HCT116 (cell line): ENCODE data around the gene XIAP. TPM values are rescaled to one million over a fixed set of nuclear protein-coding genes. Genes with fewer than 3 reads are reported as not detected.
"Not testable (repeated sequence)": the region's sequence is repeated elsewhere in the genome, so short reads cannot be mapped to it uniquely, and the experiment has no call there.

Experiments
- ATAC-seq: fragments of 200-7000 bp; cut with Tn5 transposase; 2 replicates; pipeline ENCODE4 v1.9.1; 2020; ENCODE audit warnings: mild to moderate bottlenecking, moderate library complexity
- BruUV-seq: library from RNA; stranded (reverse); fragments of 400-500 nt; replicated peaks from 2 replicates; lab custom pipeline; 2021; lab: Mats Ljungman, UMichigan
- CTCF ChIA-PET: fragments of 300-600 bp; sonication (Branson Sonifier 250); formaldehyde crosslinking; loops from one replicate; lab custom pipeline; 2021; ENCODE audit warnings: antibody characterized with exemption; lab: Charles Lee
- POLR2A ChIA-PET: fragments of 300-600, 350-600 bp; sonication (Branson Sonifier 250); formaldehyde crosslinking; loops from one replicate; lab custom pipeline; 2021; ENCODE audit warnings: antibody characterized with exemption; lab: Charles Lee
- RAD21 ChIA-PET, 2 experiments: fragments of 300-600 bp; sonication (Branson Sonifier 250); formaldehyde crosslinking; loops; one replicate each; lab custom pipeline; 2023; ENCODE audit warnings: low total read pairs in 2 of 2; ENCODE audit not compliant: uncharacterized antibody in 2 of 2, unreplicated experiment in 2 of 2, low non-redundant PET in 1 of 2; lab: Charles Lee
- DNase-seq: peaks from one replicate; pipeline ENCODE4 v3.0.0-alpha.2; 2010; ENCODE audit warnings: low read depth, low spot score
- H2AFZ ChIP-seq: fragments of 200-600 bp; shearing (Covaris generic), sonication (generic); 2 replicates; pipeline ENCODE4 v1.6.1; 2017; ENCODE audit warnings: low read depth, mixed run types, mixed read lengths, antibody characterized with exemption, low read length; ENCODE audit not compliant: poor library complexity, severe bottlenecking
- H3K27ac ChIP-seq: 2 replicates; pipeline ENCODE4 v1.5.1; 2012; ENCODE audit warnings: low read depth, low read length
- H3K27me3 ChIP-seq: fragments of 200-600 bp; sonication (generic); 2 replicates; pipeline ENCODE4 v1.6.1; 2016; ENCODE audit warnings: mixed run types, low read length, mixed read lengths; ENCODE audit not compliant: insufficient read depth
- H3K36me3 ChIP-seq, 2 experiments: fragments of 200-500 bp in 1 of 2; fragments of 200-600 bp in 1 of 2; sonication (Bioruptor generic) in 1 of 2; sonication (generic) in 1 of 2; 2 replicates each; pipeline versions ENCODE4 v1.5.1 to v1.6.1; 2014 to 2016; ENCODE audit warnings: low read length in 2 of 2, inconsistent platforms in 1 of 2, mixed read lengths in 1 of 2, mixed run types in 1 of 2; ENCODE audit not compliant: insufficient read depth in 2 of 2, control insufficient read depth in 1 of 2
- H3K4me1 ChIP-seq, 2 experiments: fragments of 200-600 bp in 1 of 2; sonication (generic) in 1 of 2; 2 replicates each; pipeline versions ENCODE4 v1.5.1 to v1.6.1; 2012 to 2017; ENCODE audit warnings: low read length in 2 of 2, inconsistent platforms in 1 of 2, mild to moderate bottlenecking in 1 of 2, mixed read lengths in 1 of 2, mixed run types in 1 of 2, moderate library complexity in 1 of 2; ENCODE audit not compliant: insufficient read depth in 2 of 2, control insufficient read depth in 1 of 2
- H3K4me2 ChIP-seq: fragments of 200-600 bp; sonication (generic); 2 replicates; pipeline ENCODE4 v1.6.1; 2017; ENCODE audit warnings: mixed run types, low read length, mixed read lengths
- H3K4me3 ChIP-seq, 2 experiments: fragments of 200-600 bp in 1 of 2; sonication (generic) in 1 of 2; replicated peaks in 1 of 2; 2 replicates each; pipeline ENCODE4 v1.5.1; 2011 to 2016; ENCODE audit warnings: low read length in 2 of 2, control low read depth in 1 of 2, low read depth in 1 of 2, mild to moderate bottlenecking in 1 of 2, mixed read lengths in 1 of 2, mixed run types in 1 of 2
- H3K79me2 ChIP-seq: fragments of 200-600 bp; sonication (generic); 2 replicates; pipeline ENCODE4 v1.6.1; 2017; ENCODE audit warnings: mild to moderate bottlenecking, mixed run types, low read length, moderate library complexity, mixed read lengths; ENCODE audit not compliant: insufficient read depth
- H3K9ac ChIP-seq: fragments of 200-600 bp; sonication (generic); 2 replicates; pipeline ENCODE4 v1.6.1; 2016; ENCODE audit warnings: low read length, mixed read lengths
- H3K9me2 ChIP-seq: fragments of 200-600 bp; sonication (generic), shearing (Covaris generic); 2 replicates; pipeline ENCODE4 v1.6.1; 2017; ENCODE audit warnings: mixed run types, mild to moderate bottlenecking, moderate library complexity; ENCODE audit not compliant: insufficient read depth
- H3K9me3 ChIP-seq, 2 experiments: fragments of 200-500 bp in 1 of 2; fragments of 200-600 bp in 1 of 2; sonication (Bioruptor generic) in 1 of 2; sonication (generic) in 1 of 2; 2 replicates each; pipeline ENCODE4 v1.6.1; 2014 to 2017; ENCODE audit warnings: low read length in 2 of 2, mixed read lengths in 2 of 2, inconsistent platforms in 1 of 2, low read depth in 1 of 2, mild to moderate bottlenecking in 1 of 2, mixed run types in 1 of 2, moderate library complexity in 1 of 2; ENCODE audit not compliant: control insufficient read depth in 1 of 2, insufficient read depth in 1 of 2
- H4K20me1 ChIP-seq: fragments of 200-600 bp; sonication (generic), shearing (Covaris generic); 2 replicates; pipeline ENCODE4 v1.6.1; 2017; ENCODE audit warnings: mixed run types, mild to moderate bottlenecking, moderate library complexity; ENCODE audit not compliant: insufficient read depth
- EGR1 ChIP-seq: IDR thresholded peaks from 2 replicates; pipeline ENCODE4 v1.6.1; 2012; ENCODE audit warnings: low read depth
- FOSL1 ChIP-seq: IDR thresholded peaks from 2 replicates; pipeline ENCODE4 v1.6.1; 2012; ENCODE audit warnings: low read depth
- JUND ChIP-seq: IDR thresholded peaks from 2 replicates; pipeline ENCODE4 v1.6.1; 2012
- POLR2AphosphoS5 ChIP-seq: IDR thresholded peaks from 2 replicates; pipeline ENCODE4 v1.6.1; 2011; ENCODE audit warnings: mild to moderate bottlenecking, low read depth, low read length, moderate library complexity
- SP1 ChIP-seq: IDR thresholded peaks from 2 replicates; pipeline ENCODE4 v1.6.1; 2012; ENCODE audit warnings: low read depth
- YY1 ChIP-seq: IDR thresholded peaks from 2 replicates; pipeline ENCODE4 v1.6.1; 2011; ENCODE audit warnings: low read length, low read depth, moderate library complexity, mild to moderate bottlenecking; ENCODE audit not compliant: insufficient replicate concordance; ENCODE audit errors: extremely low read depth
- ZNF274 ChIP-seq: fragments of 200-500 bp; sonication (Bioruptor generic); IDR thresholded peaks from 2 replicates; pipeline ENCODE4 v1.6.1; 2014; ENCODE audit warnings: mild to moderate bottlenecking, low read depth, low read length, inconsistent platforms
- intact Hi-C: fragments of 100-400 bp; cut with micrococcal nuclease; formaldehyde crosslinking; loops from 2 replicates; pipeline ENCODE4 v1.10.0; 2022
- total RNA-seq: library from RNA; stranded (reverse); gene quantifications from one replicate; pipeline ENCODE4 v1.2.1, GENCODE V29; 2021; ENCODE audit not compliant: unreplicated experiment

XIAP gene
- total RNA-seq, 1 experiment from 2014 or later = 41.0 TPM

DNA sequence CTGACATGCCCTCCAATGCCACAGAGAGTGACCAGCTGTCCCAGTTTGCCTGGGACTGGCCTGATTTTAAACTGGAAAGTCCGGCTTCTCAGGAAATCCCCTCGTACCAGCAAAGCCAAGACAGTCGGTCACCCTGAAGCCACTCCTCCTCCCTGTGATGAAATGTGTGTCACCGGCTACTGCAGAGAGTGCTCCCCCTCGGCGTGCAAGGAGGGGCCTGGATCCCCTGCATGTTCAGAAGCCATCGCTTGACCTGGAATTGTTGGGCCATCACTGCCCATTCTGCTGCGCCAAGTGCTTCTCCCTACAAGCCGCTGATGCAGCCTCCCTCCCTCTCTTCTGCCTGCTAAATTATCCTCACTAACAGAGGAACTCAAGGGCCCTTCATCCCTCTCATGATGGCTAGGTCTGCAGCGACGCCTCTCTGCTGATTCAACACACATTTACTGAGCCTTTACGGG is 44.9 kb upstream of the XIAP start:
- H3K9me3 ChIP-seq, intact Hi-C loops, CTCF ChIA-PET, RAD21 ChIA-PET, ATAC-seq, H2AFZ ChIP-seq, H3K36me3 ChIP-seq, H3K79me2 ChIP-seq, BruUV-seq, H3K9me2 ChIP-seq, DNase-seq, H3K27me3 ChIP-seq, H3K9ac ChIP-seq, POLR2A ChIA-PET, H3K4me3 ChIP-seq, H4K20me1 ChIP-seq, H3K27ac ChIP-seq, H3K4me2 ChIP-seq: not testable (repeated sequence)
- H3K4me1 ChIP-seq = peaks cover 4 to 20% of the 10 kb centered on the region in 2 experiments; a peak in 3 of 4 replicates

GRCh38 chrX:123817288-123817894 is 42.5 kb upstream of the XIAP start:
- ATAC-seq = no peak

More at GRCh38 chrX:123817288-123817894, 42.5 kb upstream of the XIAP start:
- no peak for TF ChIP-seq JUND
- TF ChIP-seq EGR1 = no peak
- TF ChIP-seq YY1 = no peak
- TF ChIP-seq FOSL1 = no peak
- TF ChIP-seq POLR2AphosphoS5 = no peak
- TF ChIP-seq SP1 = no peak
- no peak for TF ChIP-seq ZNF274
- Histone ChIP-seq H3K9me2 (no peaks in the 10 kb centered on the region), H3K9me3 (no peaks in the 10 kb centered on the region), H3K4me2 (no peak overlapping the region), H3K4me1 (peaks cover 4 to 19% of the 10 kb centered on the region in 2 experiments; a peak in 3 of 4 replicates), H3K36me3 (no peaks in the 10 kb centered on the region), H4K20me1 (no peaks in the 10 kb centered on the region), H2AFZ (no peak overlapping the region), H3K9ac (no peak overlapping the region), H3K4me3 (no peak overlapping the region), H3K27ac (no peak overlapping the region), H3K27me3 (no peaks in the 10 kb centered on the region), H3K79me2 (no peaks in the 10 kb centered on the region)
- ChIA-PET RAD21 (no interaction called here), CTCF (no interaction called here), POLR2A (no interaction called here)
- BruUV-seq = no TSS peak
- DNase-seq = no peak
- intact Hi-C loops = no loop called here
